ENCODE data around the gene LARGE1.

DNA sequence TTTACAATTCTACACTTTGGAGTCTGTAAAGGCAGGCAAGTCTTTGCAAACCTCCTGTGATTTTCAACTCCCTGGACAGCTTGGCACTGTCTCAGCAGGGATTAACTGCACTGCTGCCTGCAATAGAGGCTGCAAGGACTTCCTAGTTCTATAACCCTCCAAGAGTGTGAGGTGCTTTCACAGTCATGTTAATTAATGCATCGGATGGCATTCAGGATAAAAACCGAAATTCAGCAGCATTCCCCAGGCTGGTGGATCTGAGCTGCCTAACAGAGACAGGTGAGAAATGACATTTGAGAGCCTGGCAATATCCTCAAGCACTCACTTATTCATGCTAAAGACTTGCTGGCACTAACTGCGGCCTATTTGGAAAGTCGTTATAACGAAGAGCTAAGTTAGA lies 85.0 kb downstream of the LARGE1 start:
- TF ChIP-seq, protein P1, sequence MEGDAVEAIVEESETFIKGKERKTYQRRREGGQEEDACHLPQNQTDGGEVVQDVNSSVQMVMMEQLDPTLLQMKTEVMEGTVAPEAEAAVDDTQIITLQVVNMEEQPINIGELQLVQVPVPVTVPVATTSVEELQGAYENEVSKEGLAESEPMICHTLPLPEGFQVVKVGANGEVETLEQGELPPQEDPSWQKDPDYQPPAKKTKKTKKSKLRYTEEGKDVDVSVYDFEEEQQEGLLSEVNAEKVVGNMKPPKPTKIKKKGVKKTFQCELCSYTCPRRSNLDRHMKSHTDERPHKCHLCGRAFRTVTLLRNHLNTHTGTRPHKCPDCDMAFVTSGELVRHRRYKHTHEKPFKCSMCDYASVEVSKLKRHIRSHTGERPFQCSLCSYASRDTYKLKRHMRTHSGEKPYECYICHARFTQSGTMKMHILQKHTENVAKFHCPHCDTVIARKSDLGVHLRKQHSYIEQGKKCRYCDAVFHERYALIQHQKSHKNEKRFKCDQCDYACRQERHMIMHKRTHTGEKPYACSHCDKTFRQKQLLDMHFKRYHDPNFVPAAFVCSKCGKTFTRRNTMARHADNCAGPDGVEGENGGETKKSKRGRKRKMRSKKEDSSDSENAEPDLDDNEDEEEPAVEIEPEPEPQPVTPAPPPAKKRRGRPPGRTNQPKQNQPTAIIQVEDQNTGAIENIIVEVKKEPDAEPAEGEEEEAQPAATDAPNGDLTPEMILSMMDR (IDR thresholded peaks at IDR 0.05), result no peak
- no peak for TF ChIP-seq POLR2A (IDR thresholded peaks at IDR 0.05)
